Aorta (tissue), 5 donors: Measurements from ENCODE around the gene SMURF1. TPM values are rescaled to one million over a fixed set of nuclear protein-coding genes. Genes with fewer than 3 reads are reported as not detected.

Experiments
- ATAC-seq: fragments of 200-7000 bp; cut with Tn5 transposase; one replicate; pipeline ENCODE4 v1.9.1; 2022; ENCODE audit warnings: moderate library complexity; ENCODE audit not compliant: low FRiP score
- DNase-seq, 2 donors: peaks; one replicate each; pipeline ENCODE4 v3.0.0-alpha.2; 2020
- H3K27ac ChIP-seq, 2 donors: one replicate each; pipeline ENCODE4 v1.5.1; 2013; ENCODE audit warnings: low read length in 2 of 2, mild to moderate bottlenecking in 2 of 2, moderate library complexity in 2 of 2, control low read depth in 1 of 2, inconsistent platforms in 1 of 2, low read depth in 1 of 2
- H3K27me3 ChIP-seq, 2 donors: one replicate each; pipeline ENCODE4 v1.6.1; 2013; ENCODE audit warnings: control low read depth in 1 of 2, low read length in 1 of 2, mild to moderate bottlenecking in 1 of 2, moderate library complexity in 1 of 2; ENCODE audit not compliant: insufficient read depth in 2 of 2, control insufficient read depth in 1 of 2
- H3K36me3 ChIP-seq, 2 donors: one replicate each; pipeline ENCODE4 v1.6.1; 2013; ENCODE audit warnings: control low read depth in 1 of 2, low read length in 1 of 2, mild to moderate bottlenecking in 1 of 2; ENCODE audit not compliant: insufficient read depth in 2 of 2, control insufficient read depth in 1 of 2
- H3K4me1 ChIP-seq, 2 donors: one replicate each; pipeline ENCODE4 v1.6.1; 2013; ENCODE audit warnings: low read length in 2 of 2, control low read depth in 1 of 2, mild to moderate bottlenecking in 1 of 2, moderate library complexity in 1 of 2; ENCODE audit not compliant: insufficient read depth in 2 of 2, control insufficient read depth in 1 of 2
- H3K4me3 ChIP-seq, 2 donors: one replicate each; pipeline ENCODE4 v1.5.1; 2013; ENCODE audit warnings: low read length in 2 of 2, control low read depth in 1 of 2, mild to moderate bottlenecking in 1 of 2
- H3K9me3 ChIP-seq: one replicate; pipeline ENCODE4 v1.6.1; 2013; ENCODE audit warnings: mild to moderate bottlenecking, low read length; ENCODE audit not compliant: control insufficient read depth
- WGBS, 2 donors: extraction: QIAGEN DNeasy Blood & Tissue Kit; methylation state at CpG; one replicate each; pipeline ENCODE4 v1.1.7; 2013; 5-methylcytosine and 5-hydroxymethylcytosine counted together
- intact Hi-C, 2 donors: fragments of 100-400 bp; cut with DNase I; formaldehyde crosslinking; loops; one replicate each; pipeline versions ENCODE4 v1.14.2 to v1.15.0; 2022
- polyA plus RNA-seq, 2 donors: library from polyadenylated mRNA; stranded (reverse); fragments of 200-250 nt; gene quantifications; one replicate each; pipeline ENCODE4 v1.2.3, GENCODE V29; 2013
- total RNA-seq, 2 donors: library from RNA; stranded (reverse); fragmentation: NEBNext Ultra II Directional; extraction: Animal tissue kit (Norgen Biotek cat#: 25700); gene quantifications; one replicate each; pipeline ENCODE4 v1.2.1, GENCODE V29; 2021
- donor health status: healthy with polysubstance abuse.
- donor health status: Bipolar disorder and iron deficiency.
- donor health status: DM: no; HTN: no; CAD: no.
- donor health status: DM: no; HTN: no; CAD: no.
- donor health status: DM: yes; HTN: yes; CAD: no.

Gene SMURF1
- total and polyA plus RNA-seq, 4 donors, result 8.1 to 47.9 (median 30.5) TPM

DNA sequence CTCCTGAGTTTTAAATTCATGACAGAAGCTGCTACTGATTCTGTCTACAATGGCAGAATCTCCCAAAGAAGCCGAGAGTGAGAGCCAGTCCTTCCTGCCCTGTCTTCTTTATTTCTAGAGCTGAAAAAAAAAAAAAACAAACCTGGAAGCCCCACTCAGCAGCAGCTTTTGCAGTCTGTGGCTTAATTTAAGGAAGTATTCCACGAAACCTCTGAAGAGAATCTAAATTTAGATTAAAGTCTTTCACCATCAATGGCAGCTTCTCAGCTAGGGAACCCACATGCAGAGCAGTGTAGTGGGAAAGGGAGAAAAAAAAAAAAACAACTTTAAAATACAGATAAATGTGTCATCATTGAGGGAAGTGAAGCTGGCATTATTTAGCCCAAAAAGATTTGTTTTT is 23.4 kb downstream of the SMURF1 start:
- no peak overlapping the region for H3K4me3 ChIP-seq
- peak; percentile 46 for ATAC-seq
- intact Hi-C loops, result no loop called here
- H3K27ac ChIP-seq, result peak overlapping the region; percentile 36 to 79
- H3K4me1 ChIP-seq, result peaks cover 4 to 9% of the 10 kb centered on the region in 2 donors
- WGBS, 2 donors, result 2 to 3% methylated on average over 2 of the region's 2 CpGs
- no peak for DNase-seq
- H3K9me3 ChIP-seq, result no peaks in the 10 kb centered on the region
- no peaks in the 10 kb centered on the region for H3K36me3 ChIP-seq
- no peaks in the 10 kb centered on the region for H3K27me3 ChIP-seq

- intact Hi-C loops, result no loop called here
- DNase-seq, result no peak
- H3K27ac ChIP-seq, result no peak overlapping the region
- 74 to 77% methylated on average over 2 of the region's 2 CpGs for WGBS, 2 donors
- H3K9me3 ChIP-seq, result no peaks in the 10 kb centered on the region
- peaks cover 0 to 1% of the 10 kb centered on the region in 2 donors for H3K4me1 ChIP-seq
- no peak overlapping the region for H3K4me3 ChIP-seq
- no peaks in the 10 kb centered on the region for H3K36me3 ChIP-seq
- no peaks in the 10 kb centered on the region for H3K27me3 ChIP-seq
- ATAC-seq, result no peak
Measured at GRCh38 chr7:99118077-99118476, 25.8 kb downstream of the SMURF1 start.

GRCh38 chr7:99116144-99116543 is 27.8 kb downstream of the SMURF1 start:
- Histone ChIP-seq H3K27me3 (no peaks in the 10 kb centered on the region), H3K4me1 (peaks cover 3% of the 10 kb centered on the region in 2 donors), H3K4me3 (no peak overlapping the region), H3K27ac (no peak overlapping the region), H3K36me3 (no peaks in the 10 kb centered on the region), H3K9me3 (no peaks in the 10 kb centered on the region)
- intact Hi-C loops, result no loop called here
- WGBS, 2 donors, result 91 to 92% methylated on average over 1 of the region's 1 CpG
- ATAC-seq (no peak), DNase-seq (no peak)

DNA sequence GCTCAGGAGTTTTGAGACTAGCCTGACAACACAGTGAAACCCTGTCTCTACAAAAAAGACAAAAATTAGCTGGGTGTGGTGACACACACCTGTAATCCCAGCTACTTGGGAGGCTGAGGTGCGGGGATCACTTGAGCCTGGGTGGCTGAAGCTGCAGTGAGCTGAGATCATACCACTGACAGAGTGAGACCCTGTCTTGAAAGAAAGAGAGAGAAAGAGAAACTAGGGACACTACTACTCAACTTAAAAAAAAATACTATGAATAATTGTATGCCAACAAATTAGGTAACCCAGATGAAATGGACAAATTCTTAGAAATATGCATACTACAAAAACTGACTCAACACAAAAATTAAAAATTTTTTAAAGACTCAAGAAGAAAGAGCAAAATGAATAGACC is 28.5 kb downstream of the SMURF1 start:
- intact Hi-C loops, result no loop called here
- peak overlapping the region in 1 of 2 donors; percentile 25 for H3K27ac ChIP-seq
- DNase-seq (no peak), ATAC-seq (no peak)
- peaks cover 3 to 7% of the 10 kb centered on the region in 2 donors for H3K4me1 ChIP-seq
- H3K36me3 ChIP-seq, result no peaks in the 10 kb centered on the region
- WGBS, 2 donors, result 96 to 100% methylated on average over 1 of the region's 1 CpG
- H3K27me3 ChIP-seq, result no peaks in the 10 kb centered on the region
- no peak overlapping the region for H3K4me3 ChIP-seq
- H3K9me3 ChIP-seq, result no peaks in the 10 kb centered on the region

- H3K36me3 ChIP-seq, result no peaks in the 10 kb centered on the region
- ATAC-seq (no peak), DNase-seq (no peak)
- H3K27me3 ChIP-seq, result no peaks in the 10 kb centered on the region
- H3K9me3 ChIP-seq, result no peaks in the 10 kb centered on the region
- no peak overlapping the region for H3K27ac ChIP-seq
- intact Hi-C loops, result no loop called here
- 94 to 99% methylated on average over 1 of the region's 1 CpG for WGBS, 2 donors
- H3K4me1 ChIP-seq, result peaks cover 5 to 17% of the 10 kb centered on the region in 2 donors
- H3K4me3 ChIP-seq, result no peak overlapping the region
Measured at GRCh38 chr7:99112979-99113378, 30.9 kb downstream of the SMURF1 start.

DNA sequence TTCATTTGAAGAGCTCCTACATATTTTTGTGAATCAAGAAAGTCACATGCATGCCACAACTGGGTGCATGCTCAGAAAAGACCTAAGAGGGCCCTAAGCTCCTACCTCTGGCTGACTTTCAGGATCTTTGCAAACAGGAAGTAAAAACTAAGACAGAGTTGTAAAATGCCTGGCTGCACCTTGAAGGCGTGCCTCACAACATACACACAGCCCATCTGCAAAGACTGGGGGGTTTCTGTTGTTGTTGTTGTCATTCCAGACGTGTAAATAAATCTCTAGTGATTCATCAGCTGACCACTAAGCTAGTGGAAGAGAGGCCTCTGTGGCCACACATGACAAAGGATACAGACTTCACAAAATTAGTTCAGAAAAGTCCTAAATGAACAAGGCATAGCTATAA is 31.8 kb downstream of the SMURF1 start:
- Histone ChIP-seq H3K27me3 (no peaks in the 10 kb centered on the region), H3K9me3 (no peaks in the 10 kb centered on the region), H3K4me3 (no peak overlapping the region), H3K27ac (peak overlapping the region in 1 of 2 donors; percentile 33), H3K4me1 (peaks cover 9 to 21% of the 10 kb centered on the region in 2 donors), H3K36me3 (no peaks in the 10 kb centered on the region)
- no peak for ATAC-seq
- DNase-seq, result no peak
- WGBS, 2 donors, result 65 to 66% methylated on average over 2 of the region's 2 CpGs
- intact Hi-C loops, result no loop called here

GRCh38 chr7:99111591-99111990 is 32.3 kb downstream of the SMURF1 start:
- H3K9me3 ChIP-seq, result no peaks in the 10 kb centered on the region
- no peak for DNase-seq
- H3K27me3 ChIP-seq, result no peaks in the 10 kb centered on the region
- peak overlapping the region in 1 of 2 donors; percentile 64 for H3K27ac ChIP-seq
- no peak for ATAC-seq
- no peak overlapping the region for H3K4me3 ChIP-seq
- H3K4me1 ChIP-seq, result peaks cover 10 to 23% of the 10 kb centered on the region in 2 donors
- no peaks in the 10 kb centered on the region for H3K36me3 ChIP-seq
- intact Hi-C loops, result no loop called here

DNA sequence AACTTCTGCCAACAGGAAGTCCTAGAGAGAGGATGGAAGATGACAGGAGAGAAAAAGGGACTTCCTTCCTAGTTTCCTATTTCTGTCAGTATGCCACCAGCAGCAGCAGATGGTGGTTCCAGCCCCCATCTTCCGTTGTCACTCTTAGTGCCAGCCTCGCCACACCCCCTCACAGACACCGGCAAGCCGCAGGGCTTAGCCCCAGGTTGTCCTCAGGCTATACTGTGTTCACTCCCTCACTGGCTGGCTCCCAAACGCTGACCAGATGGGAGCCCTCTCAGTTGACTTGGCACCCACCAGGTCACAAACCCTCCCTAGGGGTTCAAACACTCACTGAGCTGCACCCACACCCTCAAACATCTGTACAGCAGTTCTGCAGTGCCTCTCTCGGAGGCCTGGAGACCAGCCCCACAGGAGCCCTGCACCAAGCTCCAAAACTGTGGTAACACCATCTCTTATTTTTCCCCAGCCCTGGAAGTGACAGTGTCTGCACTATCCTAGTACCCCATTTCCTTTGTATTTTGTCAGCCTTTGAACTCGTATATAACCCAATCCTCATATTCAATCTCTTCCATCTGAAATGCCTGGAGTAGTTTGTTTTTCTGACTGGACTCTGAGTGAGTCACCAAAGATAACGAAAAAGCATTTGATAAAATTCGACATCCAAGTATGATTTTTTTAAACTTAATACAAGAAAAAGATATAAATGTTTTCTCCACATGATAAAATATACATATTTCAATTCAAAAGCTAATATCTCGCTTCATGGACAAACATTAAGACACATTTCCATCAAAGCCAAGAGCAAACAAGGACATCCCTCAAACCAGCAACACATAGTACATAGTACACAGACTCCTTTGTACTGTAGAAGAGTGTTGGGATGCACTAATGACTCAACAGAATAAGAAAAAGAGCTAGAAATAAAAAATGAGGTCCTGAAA is 34.5 kb downstream of the SMURF1 start:
- H3K36me3 ChIP-seq, result no peaks in the 10 kb centered on the region
- peaks cover 13 to 30% of the 10 kb centered on the region in 2 donors for H3K4me1 ChIP-seq
- no peaks in the 10 kb centered on the region for H3K9me3 ChIP-seq
- H3K4me3 ChIP-seq, result no peak overlapping the region
- WGBS, 2 donors, result 22 to 26% methylated on average over 10 of the region's 10 CpGs
- H3K27me3 ChIP-seq, result no peaks in the 10 kb centered on the region
- intact Hi-C loops, result loop anchor here in 1 of 2 donors (5.0 kb wide), 1 partner anchor 33 kb away; the partner anchor contains the start of gene SMURF1
- ATAC-seq (peak; percentile 52), DNase-seq (no peak)
- H3K27ac ChIP-seq, result peak overlapping the region; percentile 68 to 91

DNA sequence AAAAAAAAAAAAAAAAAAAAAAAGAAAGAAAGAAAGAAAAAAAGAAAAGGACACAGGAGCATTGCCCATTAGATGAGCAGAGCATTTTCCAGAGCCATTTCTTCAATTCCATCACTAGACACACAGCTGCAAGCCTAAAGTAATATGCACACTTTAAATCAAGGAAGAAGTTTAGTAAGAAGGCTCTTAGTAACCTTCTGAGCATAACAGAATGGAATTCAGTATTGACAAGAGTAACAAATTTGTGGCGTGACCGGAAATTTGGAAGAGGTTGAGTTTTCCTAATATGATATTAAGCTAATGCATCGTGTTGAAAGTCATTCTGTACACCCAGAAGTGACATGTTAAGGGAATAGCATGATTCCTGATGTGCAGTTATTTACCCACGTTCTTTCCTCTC is 35.3 kb downstream of the SMURF1 start:
- Histone ChIP-seq H3K27ac (peak overlapping the region; percentile 68 to 91), H3K4me3 (no peak overlapping the region), H3K4me1 (peaks cover 14 to 30% of the 10 kb centered on the region in 2 donors), H3K36me3 (no peaks in the 10 kb centered on the region), H3K27me3 (no peaks in the 10 kb centered on the region), H3K9me3 (no peaks in the 10 kb centered on the region)
- 4 to 12% methylated on average over 4 of the region's 4 CpGs for WGBS, 2 donors
- intact Hi-C loops, result loop anchor here in 1 of 2 donors (5.0 kb wide), 1 partner anchor 34 kb away; the partner anchor contains the start of gene SMURF1
- peak; percentile 23 for ATAC-seq
- no peak for DNase-seq
